Coronary artery (tissue), 2 donors: ENCODE data around the gene MARCHF5.

Experiments used
- DNase-seq: peaks from one replicate; pipeline ENCODE4 v3.0.0-alpha.2; 2017; ENCODE audit warnings: low spot score
- H3K27ac ChIP-seq, 2 donors: fragments of 200-600 bp; sonication (generic); one replicate each; pipeline ENCODE4 v1.5.1; 2016 to 2019
- H3K4me3 ChIP-seq: fragments of 200-600 bp; sonication (generic); 2 replicates; pipeline ENCODE4 v1.5.1; 2016; ENCODE audit warnings: mild to moderate bottlenecking, moderate library complexity
- TF ChIP-seq, protein P1 (sequence below): fragments of 200-600 bp; sonication (generic); IDR thresholded peaks from one replicate; pipeline ENCODE4 v1.5.1; 2019; ENCODE audit warnings: antibody characterized with exemption

Gene MARCHF5

DNA sequence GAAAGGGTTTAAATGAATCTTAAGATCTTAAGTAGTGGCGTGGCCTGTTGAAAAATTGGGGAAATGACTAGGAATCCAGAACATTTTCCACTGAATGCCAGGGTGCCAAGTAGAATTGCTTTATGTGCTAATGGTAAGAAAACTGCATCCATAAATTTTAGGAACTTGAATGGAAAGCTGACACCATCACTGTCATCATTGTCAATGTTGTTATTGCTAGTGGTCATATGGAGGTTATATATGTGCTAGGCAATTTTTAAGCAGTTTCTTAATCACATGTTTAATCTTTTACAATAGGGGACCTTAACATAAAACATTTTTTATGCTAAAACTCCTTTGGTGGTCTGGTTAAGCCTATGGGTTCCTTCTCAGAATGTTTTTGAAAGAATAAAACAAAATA, 13.1 kb downstream of the MARCHF5 start:
- Histone ChIP-seq H3K27ac (no peak overlapping the region), H3K4me3 (no peak overlapping the region)
- no peak for DNase-seq
- TF ChIP-seq, protein P1, sequence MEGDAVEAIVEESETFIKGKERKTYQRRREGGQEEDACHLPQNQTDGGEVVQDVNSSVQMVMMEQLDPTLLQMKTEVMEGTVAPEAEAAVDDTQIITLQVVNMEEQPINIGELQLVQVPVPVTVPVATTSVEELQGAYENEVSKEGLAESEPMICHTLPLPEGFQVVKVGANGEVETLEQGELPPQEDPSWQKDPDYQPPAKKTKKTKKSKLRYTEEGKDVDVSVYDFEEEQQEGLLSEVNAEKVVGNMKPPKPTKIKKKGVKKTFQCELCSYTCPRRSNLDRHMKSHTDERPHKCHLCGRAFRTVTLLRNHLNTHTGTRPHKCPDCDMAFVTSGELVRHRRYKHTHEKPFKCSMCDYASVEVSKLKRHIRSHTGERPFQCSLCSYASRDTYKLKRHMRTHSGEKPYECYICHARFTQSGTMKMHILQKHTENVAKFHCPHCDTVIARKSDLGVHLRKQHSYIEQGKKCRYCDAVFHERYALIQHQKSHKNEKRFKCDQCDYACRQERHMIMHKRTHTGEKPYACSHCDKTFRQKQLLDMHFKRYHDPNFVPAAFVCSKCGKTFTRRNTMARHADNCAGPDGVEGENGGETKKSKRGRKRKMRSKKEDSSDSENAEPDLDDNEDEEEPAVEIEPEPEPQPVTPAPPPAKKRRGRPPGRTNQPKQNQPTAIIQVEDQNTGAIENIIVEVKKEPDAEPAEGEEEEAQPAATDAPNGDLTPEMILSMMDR: no peak

DNA sequence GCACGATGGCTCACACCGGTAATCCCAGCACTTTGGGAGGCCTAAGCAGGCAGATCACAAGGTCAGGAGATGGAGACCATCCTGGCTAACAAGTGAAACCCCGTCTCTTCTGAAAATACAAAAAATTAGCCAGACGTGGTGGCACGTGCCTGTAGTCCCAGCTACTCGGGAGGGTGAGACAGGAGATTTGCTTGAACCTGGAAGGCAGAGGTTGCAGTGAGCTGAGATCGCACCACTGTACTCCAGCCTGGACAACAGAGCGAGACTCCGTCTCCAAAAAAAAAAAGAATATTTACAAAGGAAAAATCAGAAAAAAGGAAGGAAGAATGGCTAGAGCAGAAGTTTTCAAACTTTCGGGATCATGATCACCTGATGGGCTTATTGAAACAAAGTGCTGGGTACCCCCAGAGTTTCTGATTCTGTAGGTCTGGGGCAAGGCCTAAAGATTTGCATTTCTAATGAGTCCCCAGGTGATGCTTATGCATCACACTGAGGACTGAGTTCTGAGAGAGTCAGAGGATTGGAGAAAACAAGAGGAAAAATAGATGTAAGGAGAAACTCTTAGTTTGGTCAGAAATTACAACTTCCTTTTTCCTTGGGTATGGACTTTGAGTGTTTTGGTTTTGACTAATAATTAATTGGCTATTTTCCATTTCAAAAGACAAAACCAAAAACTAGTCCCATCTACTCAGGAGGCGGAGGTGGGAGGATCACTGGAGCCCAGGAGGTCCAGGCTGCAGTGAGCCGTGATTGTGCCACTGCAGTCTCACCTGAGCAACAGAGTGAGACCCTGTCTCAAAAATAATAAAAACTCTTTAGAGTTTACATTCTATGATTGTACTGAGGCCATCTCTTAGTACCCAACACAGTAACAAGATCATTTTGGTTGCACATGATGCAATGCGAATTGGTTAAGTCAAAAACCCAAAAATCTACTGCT, 14.4 kb downstream of the MARCHF5 start:
- no peak for DNase-seq
- no peak overlapping the region for H3K4me3 ChIP-seq
- no peak overlapping the region for H3K27ac ChIP-seq
- TF ChIP-seq, protein P1: no peak

DNA sequence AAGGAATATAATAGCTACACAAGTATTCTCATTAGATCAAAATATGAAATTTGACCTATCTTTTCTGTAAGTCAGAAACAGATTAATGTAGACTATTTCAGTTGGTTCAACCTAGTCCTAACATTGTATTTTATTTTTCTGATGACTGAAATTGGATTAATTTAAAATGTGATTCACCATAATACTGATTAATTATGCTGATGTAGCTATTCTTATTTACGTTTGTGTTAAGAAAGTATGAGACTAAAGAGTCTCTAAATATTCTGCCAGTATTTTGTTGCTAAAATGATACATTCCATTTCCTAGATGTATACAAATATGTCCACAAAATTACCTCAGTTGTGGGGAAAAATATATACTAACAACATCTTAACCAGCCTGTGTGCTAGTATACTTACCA, 18.3 kb downstream of the MARCHF5 start:
- no peak for DNase-seq
- Histone ChIP-seq H3K4me3 (no peak overlapping the region), H3K27ac (no peak overlapping the region)
- TF ChIP-seq, protein P1: no peak

DNA sequence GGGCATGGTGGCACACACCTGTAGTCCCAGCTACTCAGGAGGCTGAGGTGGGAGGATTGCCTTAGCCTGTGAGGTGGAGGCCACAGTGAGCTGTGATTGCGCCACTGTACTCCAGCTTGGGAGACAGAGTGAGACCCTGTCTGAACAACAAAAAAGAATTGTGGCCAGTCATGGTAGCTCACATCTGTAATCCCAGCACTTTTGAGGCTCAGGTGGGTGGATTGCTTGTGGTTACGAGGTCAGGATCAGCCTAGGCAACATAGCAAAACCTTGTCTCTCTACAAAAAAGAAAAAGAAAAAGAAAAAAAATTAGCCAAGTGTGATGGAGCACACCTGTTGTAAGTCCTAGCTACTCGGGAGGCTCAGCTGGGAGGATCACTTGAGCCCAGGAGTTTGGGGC, 22.8 kb downstream of the MARCHF5 start:
- TF ChIP-seq, protein P1: no peak
- no peak overlapping the region for H3K27ac ChIP-seq
- no peak overlapping the region for H3K4me3 ChIP-seq
- no peak for DNase-seq

DNA sequence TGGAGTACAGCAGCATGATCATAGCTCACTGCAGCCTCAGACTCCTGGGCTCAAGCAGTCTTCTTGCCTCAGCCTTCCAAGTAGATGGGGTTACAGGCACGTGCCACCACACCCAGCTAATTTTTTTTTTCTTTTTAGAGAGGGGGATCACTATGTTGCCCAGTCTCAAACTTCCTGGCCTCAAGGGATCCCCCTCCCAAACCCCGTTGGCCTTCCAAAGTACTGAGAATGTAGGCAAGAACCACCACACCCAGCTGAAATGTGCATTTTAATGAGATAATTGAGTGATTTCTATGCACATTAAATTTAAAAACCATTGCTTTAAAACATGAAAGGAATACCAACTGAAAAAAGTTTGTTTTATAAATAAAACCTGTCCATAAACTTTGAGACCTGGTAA, 25.6 kb downstream of the MARCHF5 start:
- TF ChIP-seq, protein P1: no peak
- Histone ChIP-seq H3K27ac (no peak overlapping the region), H3K4me3 (no peak overlapping the region)
- DNase-seq: no peak

DNA sequence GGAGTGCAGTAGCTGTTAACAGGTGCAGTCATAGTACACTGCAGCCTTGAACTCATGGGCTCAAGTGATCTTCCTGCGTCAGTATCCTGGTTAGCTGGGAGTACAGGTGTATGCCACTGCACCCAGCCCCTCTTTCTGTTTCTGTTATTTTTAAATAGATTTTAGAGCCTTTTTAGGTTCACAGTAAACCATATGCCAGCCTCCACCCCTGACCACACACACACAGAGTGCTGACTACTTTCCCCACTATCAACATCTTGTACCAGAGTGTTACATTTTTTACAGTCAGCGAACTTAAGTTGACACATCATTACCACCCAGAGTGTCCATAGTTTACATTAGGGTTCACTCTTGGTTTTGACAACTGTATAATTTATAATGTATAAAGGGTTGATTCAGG, 32.1 kb downstream of the MARCHF5 start:
- no peak overlapping the region for H3K4me3 ChIP-seq
- TF ChIP-seq, protein P1: no peak
- no peak overlapping the region for H3K27ac ChIP-seq
- DNase-seq: no peak
